Hepatic stellate cell (primary cell): Measurements from ENCODE around the gene ZNF426.

Source experiments
- DNase-seq: peaks from one replicate; pipeline ENCODE4 v3.0.0; 2011; ENCODE audit warnings: low spot score

The ZNF426 gene

DNA sequence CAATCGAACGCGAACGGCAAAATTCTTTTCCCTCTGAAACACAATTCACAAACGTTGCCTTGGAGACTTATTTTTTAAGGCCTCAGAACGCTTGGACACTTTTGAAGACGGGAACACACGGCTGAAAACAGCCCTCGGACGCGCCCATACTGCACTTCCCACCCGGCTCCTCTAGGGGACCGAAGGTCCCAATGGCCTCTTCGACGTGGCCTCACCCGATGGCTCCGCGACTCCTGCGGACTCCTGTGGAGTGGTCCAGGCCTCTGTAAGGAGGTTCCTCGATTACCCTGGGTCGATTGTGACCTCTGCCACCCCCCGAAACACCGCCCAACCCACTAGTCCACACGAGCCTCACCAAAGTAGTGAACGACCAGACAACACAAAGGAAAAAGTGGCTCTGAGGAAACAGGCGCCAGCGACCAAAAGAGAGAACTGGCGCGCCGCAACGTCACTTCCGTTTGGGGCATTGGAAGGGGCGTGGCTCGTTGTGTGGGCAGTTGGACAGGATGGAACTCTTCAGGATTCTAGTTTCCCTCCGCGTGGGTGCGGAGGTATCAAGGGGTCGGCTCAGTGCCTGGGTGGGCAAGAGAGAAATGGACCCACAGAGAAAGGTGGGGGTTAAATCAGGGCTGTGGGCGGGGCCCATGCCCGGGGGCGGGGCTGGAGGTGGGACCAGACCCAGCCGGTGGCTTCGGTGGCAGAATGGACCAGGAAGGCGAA lies 40.1 kb downstream of the ZNF426 start, which contains the start of gene ZNF560:
ZNF560 (minus strand) TSS at position 434 of the 720 bp plus-strand sequence. CDS start 23,303 bp downstream, outside the sequence.
- peak; percentile 21 for DNase-seq

DNA sequence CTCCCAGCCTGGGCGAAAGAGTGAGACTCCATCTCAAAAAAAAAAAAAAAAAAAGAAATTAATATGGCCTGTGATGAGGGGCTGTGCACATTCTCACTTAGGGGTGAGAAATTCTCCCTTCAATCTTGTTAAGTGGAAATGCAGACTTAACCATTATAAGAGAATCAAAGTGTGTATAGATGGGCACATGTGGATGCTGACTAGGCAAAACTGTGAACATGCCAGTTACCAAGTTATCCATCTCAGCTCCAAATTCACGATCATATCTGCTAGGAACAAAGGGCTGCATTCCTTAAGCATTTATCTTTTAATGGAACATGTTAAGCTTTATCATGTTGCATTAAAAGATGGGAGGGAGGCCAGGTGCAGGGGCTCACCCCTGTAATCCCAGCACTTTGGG lies 44.3 kb downstream of the ZNF426 start:
- DNase-seq = no peak

DNA sequence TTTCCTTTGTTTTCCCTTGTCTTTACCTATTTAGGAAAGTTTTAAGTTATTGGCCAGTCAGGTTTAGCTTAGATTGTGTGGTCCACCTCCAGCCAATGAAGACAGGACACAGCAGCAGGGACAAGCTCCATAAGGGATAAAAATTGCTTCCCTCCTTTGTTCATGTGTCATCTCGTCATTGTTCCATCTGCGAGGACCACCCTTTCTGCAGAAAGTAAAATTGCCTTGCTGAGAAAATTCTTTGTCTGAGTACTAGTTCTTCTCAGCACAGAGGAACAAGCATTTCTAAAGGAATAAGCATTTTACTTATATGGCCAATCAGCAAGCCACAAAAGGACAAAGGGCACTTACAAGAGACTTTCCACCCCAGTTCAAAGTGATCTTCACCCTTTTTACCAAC lies 51.4 kb downstream of the ZNF426 start:
- DNase-seq = no peak

DNA sequence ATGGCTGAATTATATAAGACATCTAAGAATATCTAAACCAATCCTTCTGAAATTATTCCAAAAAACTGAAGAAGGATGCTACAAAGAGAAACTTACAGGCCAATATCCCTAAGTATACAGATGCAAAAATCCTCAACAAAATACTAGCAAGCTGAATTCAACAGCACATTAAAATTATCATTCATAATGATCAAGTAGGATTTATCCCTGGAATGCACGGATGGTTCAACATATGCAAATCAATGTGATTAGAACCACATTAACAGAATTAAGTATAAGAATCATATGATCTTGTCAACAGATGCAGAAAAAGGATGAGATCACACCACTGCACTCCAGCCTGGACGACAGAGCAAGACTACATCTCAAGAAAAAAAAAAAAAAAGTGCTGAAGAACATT lies 53.3 kb downstream of the ZNF426 start:
- no peak for DNase-seq

DNA sequence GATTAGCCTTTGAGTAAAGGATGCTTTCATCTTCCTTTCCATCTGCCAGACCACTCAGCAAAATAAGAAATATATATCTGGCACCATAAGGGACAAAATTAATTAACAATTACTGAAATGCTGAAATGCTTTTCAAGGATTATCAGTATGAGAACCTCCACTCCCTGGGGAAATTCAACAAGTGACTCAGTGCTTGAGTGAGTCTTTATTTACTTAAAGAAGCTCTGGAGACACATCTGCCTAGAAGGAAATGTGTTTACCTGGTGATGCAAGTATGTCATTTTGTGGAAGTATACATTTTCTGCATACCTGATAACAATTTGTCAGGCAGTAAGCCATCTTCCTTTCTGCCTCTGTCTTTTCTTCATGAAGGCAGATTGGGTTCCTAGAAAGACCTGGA lies 63.5 kb downstream of the ZNF426 start:
- no peak for DNase-seq
